GM12878 (cell line): ENCODE measurements around the gene PREP. TPM values are rescaled to one million over a fixed set of nuclear protein-coding genes. Genes with fewer than 3 reads are reported as not detected.

Experiments
- ATAC-seq: fragments of 200-7000 bp; cut with Tn5 transposase; 3 replicates; pipeline ENCODE4 v1.9.1; 2020; ENCODE audit warnings: mild to moderate bottlenecking, moderate library complexity
- BruUV-seq: library from RNA; stranded (reverse); fragments of 400-500 nt; replicated peaks from 2 replicates; lab custom pipeline; 2021; lab: Mats Ljungman, UMichigan
- CTCF ChIA-PET: fragments of 300-600 bp; sonication (Branson Sonifier 250); formaldehyde crosslinking; extraction: SDS; loops from one replicate; lab custom pipeline; 2021; ENCODE audit warnings: inconsistent platforms; lab: Yijun Ruan, JAX
- POLR2A ChIA-PET: fragments of 350-600 bp; formaldehyde crosslinking; extraction: SDS; loops from one replicate; lab custom pipeline; 2021; ENCODE audit warnings: inconsistent platforms; lab: Charles Lee
- RAD21 ChIA-PET: fragments of 300-600 bp; sonication (Branson Sonifier 250); formaldehyde crosslinking; loops from one replicate; lab custom pipeline; 2023; ENCODE audit warnings: antibody characterized with exemption; ENCODE audit not compliant: unreplicated experiment; lab: Charles Lee
- SMC1A ChIA-PET: fragments of 300-600 bp; sonication (Branson Sonifier 250); formaldehyde crosslinking; loops from one replicate; lab custom pipeline; 2023; ENCODE audit not compliant: unreplicated experiment, uncharacterized antibody; lab: Charles Lee
- DNase-seq: peaks from one replicate; pipeline ENCODE4 v3.0.0-alpha.2; 2011; ENCODE audit warnings: low read depth, low spot score
- FAIRE-seq: peaks from 3 replicates; lab custom pipeline; 2011; peaks lifted over from hg19 to GRCh38; lab: Jason Lieb, UNC
- H2AFZ ChIP-seq: 2 replicates; pipeline ENCODE4 v1.6.0; 2011; ENCODE audit warnings: low read depth, low read length, control low read depth; ENCODE audit not compliant: control insufficient read depth
- H3K27ac ChIP-seq: 2 replicates; pipeline ENCODE4 v1.5.1; 2011; ENCODE audit warnings: control low read depth; ENCODE audit not compliant: control insufficient read depth, insufficient read depth
- H3K27me3 ChIP-seq, 2 experiments: replicated peaks in 1 of 2; 2 replicates each; pipeline versions ENCODE4 v1.6.0 to v1.6.1; 2011; ENCODE audit warnings: low read length in 1 of 2; ENCODE audit not compliant: control insufficient read depth in 2 of 2, insufficient read depth in 2 of 2
- H3K36me3 ChIP-seq, 2 experiments: 2 replicates each; pipeline ENCODE4 v1.5.1; 2011; ENCODE audit warnings: low read length in 1 of 2; ENCODE audit not compliant: control insufficient read depth in 2 of 2, insufficient read depth in 2 of 2
- H3K4me1 ChIP-seq: 2 replicates; pipeline ENCODE4 v1.6.1; 2011; ENCODE audit warnings: mild to moderate bottlenecking, low read length, moderate library complexity, mixed read lengths; ENCODE audit not compliant: control insufficient read depth, insufficient read depth
- H3K4me2 ChIP-seq: 2 replicates; pipeline ENCODE4 v1.6.0; 2011; ENCODE audit warnings: control low read depth; ENCODE audit not compliant: control insufficient read depth, insufficient read depth
- H3K4me3 ChIP-seq: fragments of 200-600 bp; sonication (generic); 2 replicates; pipeline ENCODE4 v1.5.1; 2016
- H3K79me2 ChIP-seq: 2 replicates; pipeline ENCODE4 v1.6.0; 2011; ENCODE audit warnings: low read length; ENCODE audit not compliant: control insufficient read depth, insufficient read depth
- H3K9ac ChIP-seq: 2 replicates; pipeline ENCODE4 v1.8.0; 2011; ENCODE audit warnings: low read length, control low read depth, mixed read lengths; ENCODE audit not compliant: control insufficient read depth, insufficient read depth
- H3K9me3 ChIP-seq: replicated peaks from 3 replicates; pipeline ENCODE4 v1.5.1; 2011; ENCODE audit warnings: mild to moderate bottlenecking, low read length; ENCODE audit not compliant: control insufficient read depth, insufficient read depth
- H4K20me1 ChIP-seq: 2 replicates; pipeline ENCODE4 v1.6.0; 2011; ENCODE audit not compliant: control insufficient read depth, insufficient read depth
- ATF3 ChIP-seq: IDR thresholded peaks from 2 replicates; pipeline ENCODE4 v1.6.1; 2011; ENCODE audit warnings: low read depth, mild to moderate bottlenecking, low read length, moderate library complexity, borderline replicate concordance; ENCODE audit errors: extremely low read depth
- BCL3 ChIP-seq: IDR thresholded peaks from 2 replicates; pipeline ENCODE4 v1.6.1; 2011; ENCODE audit warnings: borderline replicate concordance, low read depth, mild to moderate bottlenecking, moderate library complexity, low read length; ENCODE audit not compliant: insufficient read depth, poor library complexity, severe bottlenecking
- BRCA1 ChIP-seq: IDR thresholded peaks from 2 replicates; pipeline ENCODE4 v1.6.1; 2011; ENCODE audit warnings: low read depth, low read length, improper control_type of control experiment
- CBX5 ChIP-seq: sonication (generic); IDR thresholded peaks from 2 replicates; pipeline ENCODE4 v1.6.1; 2016; ENCODE audit warnings: low read depth, moderate library complexity, mild to moderate bottlenecking, inconsistent platforms
- CHD2 ChIP-seq: IDR thresholded peaks from 2 replicates; pipeline ENCODE4 v1.6.1; 2011; ENCODE audit warnings: low read depth, low read length, improper control_type of control experiment, borderline replicate concordance
- IKZF1 ChIP-seq: fragments of 450-650 bp; conservative IDR thresholded peaks from 2 replicates; pipeline ENCODE4 v1.6.1; 2017; ENCODE audit warnings: antibody characterized with exemption, mild to moderate bottlenecking
- IRF5 ChIP-seq: fragments of 450-650 bp; IDR thresholded peaks from 2 replicates; pipeline ENCODE4 v1.6.1; 2017; ENCODE audit warnings: borderline replicate concordance
- JUNB ChIP-seq: IDR thresholded peaks from 2 replicates; pipeline ENCODE4 v1.6.1; 2016; ENCODE audit warnings: antibody characterized with exemption, mild to moderate bottlenecking
- KAT2A ChIP-seq: conservative IDR thresholded peaks from 2 replicates; pipeline ENCODE4 v1.6.1; 2011; ENCODE audit warnings: low read depth, low read length; ENCODE audit not compliant: control insufficient read depth
- KDM1A ChIP-seq: fragments of 200-600 bp; sonication (generic); IDR thresholded peaks from 2 replicates; pipeline ENCODE4 v1.6.1; 2016; ENCODE audit warnings: borderline replicate concordance
- PKNOX1 ChIP-seq: fragments of 450-650 bp; IDR thresholded peaks from 2 replicates; pipeline ENCODE4 v1.6.1; 2016; ENCODE audit warnings: mild to moderate bottlenecking
- RELB ChIP-seq: fragments of 450-650 bp; IDR thresholded peaks from 2 replicates; pipeline ENCODE4 v1.6.1; 2017; ENCODE audit warnings: low read depth, mild to moderate bottlenecking, moderate library complexity
- SMAD5 ChIP-seq: IDR thresholded peaks from 2 replicates; pipeline ENCODE4 v1.6.1; 2016; ENCODE audit warnings: antibody characterized with exemption, low read depth
- TAF1 ChIP-seq: IDR thresholded peaks from 2 replicates; pipeline ENCODE4 v1.6.1; 2011; ENCODE audit warnings: mild to moderate bottlenecking, low read depth, low read length, borderline replicate concordance
- ZNF207 ChIP-seq: fragments of 450-650 bp; IDR thresholded peaks from 2 replicates; pipeline ENCODE4 v1.6.1; 2014; ENCODE audit warnings: antibody characterized with exemption, mild to moderate bottlenecking, borderline replicate concordance
- ZNF24 ChIP-seq: fragments of 450-650 bp; IDR thresholded peaks from 2 replicates; pipeline ENCODE4 v1.6.1; 2017; ENCODE audit warnings: antibody characterized with exemption, mild to moderate bottlenecking
- WGBS: methylation state at CpG from one replicate; pipeline ENCODE4 v1.1.6; 2016; ENCODE audit warnings: low lambda C conversion rate; ENCODE audit not compliant: insufficient replicate concordance, insufficient coverage; ENCODE audit errors: missing lambda C conversion rate; 5-methylcytosine and 5-hydroxymethylcytosine counted together
- in situ Hi-C: fragments of 300-500 bp; cut with MboI; formaldehyde crosslinking; loops from 9 replicates; pipeline ENCODE4 v1.14.3; 2018; ENCODE audit warnings: mixed read lengths
- intact Hi-C: fragments of 100-400 bp; cut with micrococcal nuclease; formaldehyde crosslinking; loops from one replicate; pipeline ENCODE4 v1.14.2; 2022; ENCODE audit not compliant: unreplicated experiment
- polyA plus RNA-seq, 11 experiments: library from polyadenylated mRNA; depleted of rRNA in 4 of 11; unstranded in 6 of 11; stranded (reverse) in 5 of 11; fragments of >200 nt; fragmentation: Nextera tagmentation in 4 of 11; fragmentation: Illumina TruSeq in 1 of 11; extraction: Ambion mirVana in 4 of 11; extraction: Trizol in 1 of 11; gene quantifications; 1 replicate in 1 of 11; 2 replicates in 10 of 11; pipeline versions ENCODE4 v1.2.1 to v1.2.3, GENCODE V29; 2011 to 2016; ENCODE audit warnings: inconsistent platforms in 2 of 11, missing spikeins in 2 of 11, low read depth in 1 of 11
- total RNA-seq, 4 experiments: library from RNA; depleted of rRNA in 3 of 4; stranded (reverse); fragments of >200 nt in 3 of 4; fragmentation: Illumina TruSeq in 1 of 4; extraction: Trizol in 1 of 4; gene quantifications; 2 replicates each; pipeline versions ENCODE4 v1.2.1 to v1.2.3, GENCODE V29; 2013 to 2021

PREP gene
- total and polyA plus RNA-seq, 10 of the 15 experiments (the other 5 are each of a cell fraction or from before 2014, with no cell fraction given): 6.5 to 33.6 (median 18.1) TPM

- TF ChIP-seq IKZF1: no peak
- no peak for TF ChIP-seq ZNF24
- TF ChIP-seq, all 136 proteins: peak for 0
These were observed 149.1 kb downstream of the PREP start (continued) for GRCh38 chr6:105253787-105254186.

- RAD21 ChIA-PET: no interaction called here
- Histone ChIP-seq H2AFZ (no peak overlapping the region), H3K4me2 (no peak overlapping the region), H4K20me1 (no peaks in the 10 kb centered on the region), H3K9me3 (no peaks in the 10 kb centered on the region), H3K4me3 (no peak overlapping the region), H3K79me2 (no peaks in the 10 kb centered on the region), H3K27ac (no peak overlapping the region), H3K4me1 (no peaks in the 10 kb centered on the region), H3K36me3 (no peaks in the 10 kb centered on the region), H3K9ac (no peak overlapping the region), H3K27me3 (no peaks in the 10 kb centered on the region)
- SMC1A ChIA-PET: no interaction called here
- intact Hi-C loops: no loop called here
- ATAC-seq (no peak), FAIRE-seq (no peak), DNase-seq (no peak)
- CTCF ChIA-PET: no interaction called here
- in situ Hi-C loops: no loop called here
- POLR2A ChIA-PET: no interaction called here
- BruUV-seq: no TSS peak
- WGBS: 84% methylated on average over 2 of the region's 2 CpGs
- TF ChIP-seq JUNB: no peak
- no peak for TF ChIP-seq ZNF207
- no peak for TF ChIP-seq ATF3
- TF ChIP-seq BCL3: no peak
- no peak for TF ChIP-seq RELB
- TF ChIP-seq TAF1: no peak
- no peak for TF ChIP-seq SMAD5
- no peak for TF ChIP-seq CHD2
- no peak for TF ChIP-seq BRCA1
- no peak for TF ChIP-seq IRF5
- no peak for TF ChIP-seq PKNOX1
- no peak for TF ChIP-seq KAT2A
- no peak for TF ChIP-seq CBX5
- TF ChIP-seq KDM1A: no peak
These were observed 151.2 kb downstream of the PREP start for GRCh38 chr6:105251689-105252088.
